OCI-LY1 (cell line): ENCODE results near the gene PPP1R7.

Experiments used
- H2AFZ ChIP-seq: fragments of 200-600 bp; sonication (generic), shearing (Covaris generic); 2 replicates; pipeline ENCODE4 v1.6.0; 2014; ENCODE audit warnings: antibody characterized with exemption, mild to moderate bottlenecking, low read length
- H3F3A ChIP-seq: fragments of 200-600 bp; sonication (generic), shearing (Covaris generic); 2 replicates; pipeline ENCODE4 v1.6.0; 2014; ENCODE audit warnings: mild to moderate bottlenecking, antibody characterized with exemption, low read length, moderate library complexity; ENCODE audit not compliant: insufficient read depth
- H3K27ac ChIP-seq: fragments of 200-600 bp; sonication (generic); 2 replicates; pipeline ENCODE4 v1.5.1; 2014; ENCODE audit warnings: low read length, mixed run types, mild to moderate bottlenecking, low read depth; ENCODE audit not compliant: poor library complexity, severe bottlenecking
- H3K27me3 ChIP-seq: fragments of 200-600 bp; sonication (generic); 2 replicates; pipeline ENCODE4 v1.6.0; 2014; ENCODE audit warnings: antibody characterized with exemption, mild to moderate bottlenecking, low read length, moderate library complexity; ENCODE audit not compliant: insufficient read depth
- H3K36me3 ChIP-seq: fragments of 200-600 bp; sonication (generic); 2 replicates; pipeline ENCODE4 v1.6.1; 2014; ENCODE audit warnings: mild to moderate bottlenecking, antibody characterized with exemption, low read length, moderate library complexity, mixed read lengths; ENCODE audit not compliant: insufficient read depth
- H3K4me1 ChIP-seq: fragments of 200-600 bp; sonication (generic); 2 replicates; pipeline ENCODE4 v1.5.1; 2014; ENCODE audit warnings: mild to moderate bottlenecking, low read length, moderate library complexity; ENCODE audit not compliant: insufficient read depth, severe bottlenecking
- H3K4me2 ChIP-seq: fragments of 200-600 bp; sonication (generic), shearing (Covaris generic); 2 replicates; pipeline ENCODE4 v1.6.1; 2014; ENCODE audit warnings: low read length
- H3K4me3 ChIP-seq: fragments of 200-600 bp; sonication (generic); 2 replicates; pipeline ENCODE4 v1.5.1; 2014; ENCODE audit warnings: low read length, low read depth, mild to moderate bottlenecking, mixed read lengths; ENCODE audit not compliant: poor library complexity, severe bottlenecking
- H3K79me2 ChIP-seq: fragments of 200-600 bp; shearing (Covaris generic); 2 replicates; pipeline ENCODE4 v1.6.1; 2016; ENCODE audit warnings: mixed run types, low read length, mixed read lengths; ENCODE audit not compliant: insufficient read depth
- H3K9ac ChIP-seq: fragments of 200-600 bp; sonication (generic), shearing (Covaris generic); 2 replicates; pipeline ENCODE4 v1.6.1; 2014; ENCODE audit warnings: mild to moderate bottlenecking, low read length, mixed read lengths
- H3K9me2 ChIP-seq: fragments of 200-600 bp; sonication (generic), shearing (Covaris generic); 2 replicates; pipeline ENCODE4 v1.6.1; 2014; ENCODE audit warnings: low read depth, mild to moderate bottlenecking, low read length, mixed read lengths
- H3K9me3 ChIP-seq: fragments of 200-600 bp; shearing (Covaris generic); 2 replicates; pipeline ENCODE4 v1.6.1; 2014; ENCODE audit warnings: low read length, mixed read lengths
- H4K20me1 ChIP-seq: fragments of 200-600 bp; sonication (generic), shearing (Covaris generic); 2 replicates; pipeline ENCODE4 v1.6.0; 2016; ENCODE audit warnings: mild to moderate bottlenecking, low read length; ENCODE audit not compliant: insufficient read depth
- EZH2 ChIP-seq: fragments of 200-600 bp; sonication (generic), shearing (Covaris generic); IDR thresholded peaks from 2 replicates; pipeline ENCODE4 v1.8.0; 2017; ENCODE audit warnings: borderline replicate concordance, mixed run types, mild to moderate bottlenecking, antibody characterized with exemption, low read length, moderate library complexity, mixed read lengths
- TF ChIP-seq, protein P1 (sequence below): fragments of 200-600 bp; sonication (generic), shearing (Covaris generic); IDR thresholded peaks from 2 replicates; pipeline ENCODE4 v1.5.1; 2017; ENCODE audit warnings: mild to moderate bottlenecking, antibody characterized with exemption, low read length, moderate library complexity, mixed read lengths

Gene PPP1R7

DNA sequence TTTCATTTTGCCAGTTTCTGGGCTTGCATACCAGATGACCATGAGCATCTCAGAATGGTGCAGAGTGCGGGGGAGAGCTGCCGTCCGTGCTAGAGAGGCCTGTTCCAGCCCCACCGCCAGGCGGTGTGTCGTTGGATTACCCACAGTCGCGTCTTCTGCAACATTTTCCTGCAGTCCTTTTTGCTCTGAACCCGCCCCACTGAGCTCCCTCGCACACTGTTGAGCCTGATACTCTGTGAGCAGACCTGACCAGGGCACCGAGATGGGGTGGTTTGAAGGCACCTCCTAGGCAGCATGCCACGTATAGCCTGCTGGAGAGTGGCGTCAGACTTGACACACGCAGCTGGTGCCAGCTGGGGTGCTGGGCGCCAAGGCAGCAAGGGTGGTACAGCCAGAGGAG is 18.1 kb downstream of the PPP1R7 start:
- H3K79me2 ChIP-seq, result no peaks in the 10 kb centered on the region
- no peak overlapping the region for H3K27ac ChIP-seq
- no peaks in the 10 kb centered on the region for H4K20me1 ChIP-seq
- no peak overlapping the region for H2AFZ ChIP-seq
- peaks cover 8% of the 10 kb centered on the region for H3K9me3 ChIP-seq
- H3K36me3 ChIP-seq, result peaks cover 78% of the 10 kb centered on the region
- H3F3A ChIP-seq, result no peaks in the 10 kb centered on the region
- TF ChIP-seq, protein P1, sequence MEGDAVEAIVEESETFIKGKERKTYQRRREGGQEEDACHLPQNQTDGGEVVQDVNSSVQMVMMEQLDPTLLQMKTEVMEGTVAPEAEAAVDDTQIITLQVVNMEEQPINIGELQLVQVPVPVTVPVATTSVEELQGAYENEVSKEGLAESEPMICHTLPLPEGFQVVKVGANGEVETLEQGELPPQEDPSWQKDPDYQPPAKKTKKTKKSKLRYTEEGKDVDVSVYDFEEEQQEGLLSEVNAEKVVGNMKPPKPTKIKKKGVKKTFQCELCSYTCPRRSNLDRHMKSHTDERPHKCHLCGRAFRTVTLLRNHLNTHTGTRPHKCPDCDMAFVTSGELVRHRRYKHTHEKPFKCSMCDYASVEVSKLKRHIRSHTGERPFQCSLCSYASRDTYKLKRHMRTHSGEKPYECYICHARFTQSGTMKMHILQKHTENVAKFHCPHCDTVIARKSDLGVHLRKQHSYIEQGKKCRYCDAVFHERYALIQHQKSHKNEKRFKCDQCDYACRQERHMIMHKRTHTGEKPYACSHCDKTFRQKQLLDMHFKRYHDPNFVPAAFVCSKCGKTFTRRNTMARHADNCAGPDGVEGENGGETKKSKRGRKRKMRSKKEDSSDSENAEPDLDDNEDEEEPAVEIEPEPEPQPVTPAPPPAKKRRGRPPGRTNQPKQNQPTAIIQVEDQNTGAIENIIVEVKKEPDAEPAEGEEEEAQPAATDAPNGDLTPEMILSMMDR, result no peak
- no peak for TF ChIP-seq EZH2
- no peak overlapping the region for H3K4me2 ChIP-seq
- no peaks in the 10 kb centered on the region for H3K4me1 ChIP-seq
- no peaks in the 10 kb centered on the region for H3K27me3 ChIP-seq
- no peaks in the 10 kb centered on the region for H3K9me2 ChIP-seq
- H3K9ac ChIP-seq, result no peak overlapping the region
- H3K4me3 ChIP-seq, result no peak overlapping the region

DNA sequence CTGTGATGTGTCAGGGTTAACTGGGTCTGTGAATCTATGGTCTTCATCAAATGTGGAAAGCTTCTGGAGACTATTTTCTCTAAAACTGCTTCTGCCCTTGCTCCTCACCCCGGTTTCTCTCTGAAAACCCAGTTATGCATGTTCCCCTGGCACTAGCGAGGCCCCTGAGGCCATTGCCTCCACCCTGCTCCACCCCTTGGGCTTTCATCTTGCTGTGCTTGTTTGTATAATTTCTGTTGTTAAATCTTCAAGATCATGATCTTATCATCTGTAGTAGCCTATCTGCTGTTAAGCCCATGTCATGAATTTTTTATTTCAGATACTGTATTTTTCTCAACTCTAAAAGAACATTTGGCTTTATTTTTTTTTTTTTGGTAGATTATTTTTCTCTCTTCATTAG is 23.3 kb downstream of the PPP1R7 start:
- H3K27me3 ChIP-seq, result no peaks in the 10 kb centered on the region
- no peaks in the 10 kb centered on the region for H3F3A ChIP-seq
- no peak for TF ChIP-seq EZH2
- TF ChIP-seq, protein P1, result no peak
- H3K27ac ChIP-seq, result no peak overlapping the region
- H3K9ac ChIP-seq, result no peak overlapping the region
- no peak overlapping the region for H3K4me3 ChIP-seq
- peaks cover 61% of the 10 kb centered on the region for H3K36me3 ChIP-seq
- no peaks in the 10 kb centered on the region for H4K20me1 ChIP-seq
- no peaks in the 10 kb centered on the region for H3K4me1 ChIP-seq
- H2AFZ ChIP-seq, result no peak overlapping the region
- no peak overlapping the region for H3K4me2 ChIP-seq
- H3K9me3 ChIP-seq, result peaks cover 8% of the 10 kb centered on the region
- H3K79me2 ChIP-seq, result no peaks in the 10 kb centered on the region
- H3K9me2 ChIP-seq, result no peaks in the 10 kb centered on the region

DNA sequence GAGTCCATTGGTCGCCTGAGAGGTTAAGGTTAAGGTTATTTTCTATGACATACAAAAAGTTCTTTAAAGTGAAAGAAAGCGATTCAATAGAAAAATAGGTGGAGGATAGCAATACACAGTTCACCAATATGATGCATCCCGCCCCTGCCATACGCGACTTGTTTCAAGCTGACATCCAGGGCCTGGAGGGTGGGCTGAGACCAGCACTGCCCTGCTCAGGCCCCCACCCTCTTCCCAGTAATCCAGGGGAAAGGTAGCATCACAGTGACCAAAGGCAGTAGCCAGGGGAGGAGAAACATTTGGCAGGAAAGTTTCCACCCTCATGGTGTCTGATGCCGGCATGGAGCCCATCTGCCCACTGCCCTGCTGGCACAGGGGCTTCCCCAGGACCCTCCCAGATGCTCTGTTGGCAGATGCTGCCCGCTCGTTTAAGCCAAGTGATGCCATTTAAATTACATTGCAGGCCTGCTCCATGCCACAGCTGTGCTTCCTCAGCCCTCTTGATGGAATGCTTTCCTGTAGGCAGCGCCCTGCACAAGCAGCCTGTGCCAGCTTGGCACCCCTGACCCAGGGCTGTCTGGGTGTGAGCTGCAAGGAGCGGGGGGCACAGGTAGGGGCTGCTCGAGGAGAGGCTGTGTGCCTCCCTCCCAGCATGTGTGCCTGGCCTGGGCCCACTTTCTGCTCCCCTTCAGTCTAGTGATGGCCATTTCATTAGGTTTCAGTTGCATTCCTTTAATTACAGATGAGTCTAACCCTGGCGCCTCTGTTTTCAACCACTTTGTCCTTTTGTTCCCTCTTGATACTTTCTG is 27.5 kb downstream of the PPP1R7 start:
- no peaks in the 10 kb centered on the region for H4K20me1 ChIP-seq
- no peak overlapping the region for H3K4me3 ChIP-seq
- H2AFZ ChIP-seq, result no peak overlapping the region
- H3K4me1 ChIP-seq, result no peaks in the 10 kb centered on the region
- no peaks in the 10 kb centered on the region for H3K9me3 ChIP-seq
- H3K9me2 ChIP-seq, result no peaks in the 10 kb centered on the region
- H3K36me3 ChIP-seq, result peaks cover 51% of the 10 kb centered on the region
- no peak overlapping the region for H3K4me2 ChIP-seq
- H3K27me3 ChIP-seq, result no peaks in the 10 kb centered on the region
- H3K27ac ChIP-seq, result no peak overlapping the region
- no peaks in the 10 kb centered on the region for H3K79me2 ChIP-seq
- TF ChIP-seq EZH2, result no peak
- TF ChIP-seq, protein P1, result no peak
- no peak overlapping the region for H3K9ac ChIP-seq
- H3F3A ChIP-seq, result no peaks in the 10 kb centered on the region
